ACC112 (cell line): ENCODE results near the gene SLC13A3.

Source experiments
- H2AFZ ChIP-seq: fragments of 200-600 bp; sonication (generic); one replicate; pipeline ENCODE4 v1.6.0; 2017; ENCODE audit warnings: antibody characterized with exemption, low read length; ENCODE audit not compliant: unreplicated experiment
- H3K27ac ChIP-seq: fragments of 200-600 bp; sonication (generic); 2 replicates; pipeline ENCODE4 v1.5.1; 2014; ENCODE audit warnings: low read depth, mild to moderate bottlenecking, antibody characterized with exemption, low read length, moderate library complexity
- H3K27me3 ChIP-seq: fragments of 200-600 bp; sonication (generic); 2 replicates; pipeline ENCODE4 v1.6.1; 2014; ENCODE audit warnings: mild to moderate bottlenecking, antibody characterized with exemption, low read length, moderate library complexity, mixed read lengths; ENCODE audit not compliant: insufficient read depth
- H3K36me3 ChIP-seq: fragments of 200-600 bp; sonication (generic); 2 replicates; pipeline ENCODE4 v1.6.1; 2016; ENCODE audit warnings: mild to moderate bottlenecking, antibody characterized with exemption, low read length, moderate library complexity, mixed read lengths; ENCODE audit not compliant: insufficient read depth
- H3K4me1 ChIP-seq: fragments of 200-600 bp; sonication (generic); one replicate; pipeline ENCODE4 v1.6.1; 2016; ENCODE audit warnings: low read length, mixed read lengths; ENCODE audit not compliant: insufficient read depth, unreplicated experiment, control insufficient read depth
- H3K4me3 ChIP-seq: fragments of 200-600 bp; sonication (generic); 2 replicates; pipeline ENCODE4 v1.5.1; 2014; ENCODE audit warnings: mild to moderate bottlenecking, low read depth, low read length
- H3K79me2 ChIP-seq: fragments of 200-600 bp; sonication (generic); one replicate; pipeline ENCODE4 v1.6.0; 2016; ENCODE audit warnings: low read length; ENCODE audit not compliant: control insufficient read depth, unreplicated experiment, insufficient read depth

SLC13A3 gene

GRCh38 chr20:46666818-46667515 lies 15.7 kb upstream of the SLC13A3 start:
- Histone ChIP-seq H3K4me1 (no peaks in the 10 kb centered on the region), H3K27me3 (peaks cover 5% of the 10 kb centered on the region; the same call in 1 of the 2 replicates), H2AFZ (no peak overlapping the region), H3K79me2 (no peaks in the 10 kb centered on the region), H3K4me3 (no peak overlapping the region), H3K27ac (no peak overlapping the region), H3K36me3 (no peaks in the 10 kb centered on the region)

GRCh38 chr20:46666306-46666705 lies 15.0 kb upstream of the SLC13A3 start:
- Histone ChIP-seq H3K27ac (no peak overlapping the region), H3K27me3 (peaks cover 8% of the 10 kb centered on the region; the same call in 1 of the 2 replicates), H2AFZ (no peak overlapping the region), H3K4me3 (no peak overlapping the region), H3K4me1 (no peaks in the 10 kb centered on the region), H3K36me3 (no peaks in the 10 kb centered on the region), H3K79me2 (no peaks in the 10 kb centered on the region)

GRCh38 chr20:46665602-46666001 lies 14.3 kb upstream of the SLC13A3 start:
- Histone ChIP-seq H3K4me3 (no peak overlapping the region), H3K79me2 (no peaks in the 10 kb centered on the region), H3K4me1 (no peaks in the 10 kb centered on the region), H3K36me3 (no peaks in the 10 kb centered on the region), H3K27me3 (peaks cover 10% of the 10 kb centered on the region; the same call in 1 of the 2 replicates), H2AFZ (no peak overlapping the region), H3K27ac (no peak overlapping the region)

- peaks cover 15% of the 10 kb centered on the region; the same call in 1 of the 2 replicates for H3K27me3 ChIP-seq
- no peaks in the 10 kb centered on the region for H3K36me3 ChIP-seq
- no peak overlapping the region for H2AFZ ChIP-seq
- no peaks in the 10 kb centered on the region for H3K4me1 ChIP-seq
- H3K27ac ChIP-seq, result no peak overlapping the region
- no peak overlapping the region for H3K4me3 ChIP-seq
- H3K79me2 ChIP-seq, result no peaks in the 10 kb centered on the region
Measured at GRCh38 chr20:46663531-46663930, 12.3 kb upstream of the SLC13A3 start.

- Histone ChIP-seq H3K27ac (no peak overlapping the region), H3K79me2 (no peaks in the 10 kb centered on the region), H3K36me3 (no peaks in the 10 kb centered on the region), H3K4me1 (no peaks in the 10 kb centered on the region), H3K4me3 (no peak overlapping the region), H3K27me3 (peaks cover 15% of the 10 kb centered on the region; the same call in 1 of the 2 replicates), H2AFZ (no peak overlapping the region)
Measured at GRCh38 chr20:46661659-46662058, 10.4 kb upstream of the SLC13A3 start.

- no peaks in the 10 kb centered on the region for H3K36me3 ChIP-seq
Measured at GRCh38 chr20:46660487-46660886, 9.2 kb upstream of the SLC13A3 start.

GRCh38 chr20:46657618-46658017 lies 6.4 kb upstream of the SLC13A3 start:
- Histone ChIP-seq H2AFZ (no peak overlapping the region), H3K27ac (no peak overlapping the region), H3K4me3 (no peak overlapping the region), H3K27me3 (peaks cover 12% of the 10 kb centered on the region), H3K36me3 (no peaks in the 10 kb centered on the region), H3K79me2 (no peaks in the 10 kb centered on the region), H3K4me1 (no peaks in the 10 kb centered on the region)

More at GRCh38 chr20:46660487-46660886, 9.2 kb upstream of the SLC13A3 start:
- H3K4me1 ChIP-seq, result no peaks in the 10 kb centered on the region
- no peaks in the 10 kb centered on the region for H3K79me2 ChIP-seq
- H3K27ac ChIP-seq, result no peak overlapping the region
- no peak overlapping the region for H3K4me3 ChIP-seq
- no peak overlapping the region for H2AFZ ChIP-seq
- H3K27me3 ChIP-seq, result peaks cover 15% of the 10 kb centered on the region; the same call in 1 of the 2 replicates

GRCh38 chr20:46657137-46657536 lies 5.9 kb upstream of the SLC13A3 start:
- H3K4me3 ChIP-seq, result no peak overlapping the region
- no peaks in the 10 kb centered on the region for H3K4me1 ChIP-seq
- H3K27me3 ChIP-seq, result peaks cover 14% of the 10 kb centered on the region
- H3K79me2 ChIP-seq, result no peaks in the 10 kb centered on the region
- H2AFZ ChIP-seq, result no peak overlapping the region
- H3K27ac ChIP-seq, result no peak overlapping the region
- no peaks in the 10 kb centered on the region for H3K36me3 ChIP-seq

GRCh38 chr20:46652699-46653098 lies 1.4 kb upstream of the SLC13A3 start:
- Histone ChIP-seq H3K4me1 (no peaks in the 10 kb centered on the region), H3K27ac (no peak overlapping the region), H3K36me3 (no peaks in the 10 kb centered on the region), H3K79me2 (no peaks in the 10 kb centered on the region), H2AFZ (no peak overlapping the region), H3K27me3 (peaks cover 35% of the 10 kb centered on the region), H3K4me3 (no peak overlapping the region)

GRCh38 chr20:46650575-46651090 lies 626 bp downstream of the SLC13A3 start:
- no peak overlapping the region for H3K27ac ChIP-seq
- 0 out of 2 replicates have a peak overlapping the region, but pooled peaks have one; percentile 42 for H3K4me3 ChIP-seq
- no peaks in the 10 kb centered on the region for H3K79me2 ChIP-seq
- H2AFZ ChIP-seq, result no peak overlapping the region
- peaks cover 44% of the 10 kb centered on the region for H3K27me3 ChIP-seq
- no peaks in the 10 kb centered on the region for H3K4me1 ChIP-seq
- no peaks in the 10 kb centered on the region for H3K36me3 ChIP-seq

GRCh38 chr20:46649965-46650542 lies 1.2 kb downstream of the SLC13A3 start:
- no peaks in the 10 kb centered on the region for H3K4me1 ChIP-seq
- H3K36me3 ChIP-seq, result no peaks in the 10 kb centered on the region
- H3K27me3 ChIP-seq, result peaks cover 44% of the 10 kb centered on the region
- H3K4me3 ChIP-seq, result no peak overlapping the region
- no peak overlapping the region for H3K27ac ChIP-seq
- no peak overlapping the region for H2AFZ ChIP-seq
- H3K79me2 ChIP-seq, result no peaks in the 10 kb centered on the region
